Astrocyte (in vitro differentiated cells and primary cell): Measurements from ENCODE around the gene SREBF1. TPM values are rescaled to one million over a fixed set of nuclear protein-coding genes. Genes with fewer than 3 reads are reported as not detected.

Source experiments
- DNase-seq: peaks from one replicate; pipeline ENCODE4 v3.0.0-alpha.2; 2010; ENCODE audit warnings: low read depth
- FAIRE-seq: peaks from 2 replicates; lab custom pipeline; 2011; peaks lifted over from hg19 to GRCh38; lab: Jason Lieb, UNC
- H2AFZ ChIP-seq: 2 replicates; pipeline ENCODE4 v1.6.0; 2012; ENCODE audit warnings: low read depth, low read length, inconsistent platforms
- H3K27ac ChIP-seq: 2 replicates; pipeline ENCODE4 v1.5.1; 2011; ENCODE audit warnings: low read depth, low read length, inconsistent platforms
- H3K27me3 ChIP-seq: 2 replicates; pipeline ENCODE4 v1.6.0; 2011; ENCODE audit warnings: low read length, inconsistent platforms; ENCODE audit not compliant: insufficient read depth
- H3K36me3 ChIP-seq: 2 replicates; pipeline ENCODE4 v1.5.1; 2011; ENCODE audit warnings: low read length, inconsistent platforms; ENCODE audit not compliant: insufficient read depth
- H3K4me1 ChIP-seq: 2 replicates; pipeline ENCODE4 v1.5.1; 2011; ENCODE audit warnings: low read length, inconsistent platforms; ENCODE audit not compliant: insufficient read depth
- H3K4me2 ChIP-seq: 2 replicates; pipeline ENCODE4 v1.6.0; 2012; ENCODE audit warnings: low read length, inconsistent platforms
- H3K4me3 ChIP-seq: 2 replicates; pipeline ENCODE4 v1.5.1; 2011; ENCODE audit warnings: low read depth, mild to moderate bottlenecking, low read length, inconsistent platforms; ENCODE audit not compliant: insufficient read depth
- H3K79me2 ChIP-seq: 2 replicates; pipeline ENCODE4 v1.6.0; 2012; ENCODE audit warnings: mild to moderate bottlenecking, low read length, inconsistent platforms; ENCODE audit not compliant: insufficient read depth
- H3K9ac ChIP-seq: 2 replicates; pipeline ENCODE4 v1.6.0; 2012; ENCODE audit warnings: mild to moderate bottlenecking, low read length, inconsistent platforms
- H3K9me3 ChIP-seq: 2 replicates; pipeline ENCODE4 v1.5.1; 2012; ENCODE audit warnings: low read depth, mild to moderate bottlenecking, low read length, inconsistent platforms; ENCODE audit not compliant: insufficient read depth
- H4K20me1 ChIP-seq: 2 replicates; pipeline ENCODE4 v1.6.0; 2012; ENCODE audit warnings: low read length, inconsistent platforms; ENCODE audit not compliant: insufficient read depth
- H3K27ac Mint-ChIP-seq: one replicate; pipeline ENCODE4 v1.8.0; 2021; ENCODE audit warnings: mild to moderate bottlenecking, mixed read lengths; ENCODE audit not compliant: unreplicated experiment
- H3K27me3 Mint-ChIP-seq: one replicate; pipeline ENCODE4 v1.8.0; 2021; ENCODE audit warnings: low read depth, mixed read lengths; ENCODE audit not compliant: unreplicated experiment
- H3K36me3 Mint-ChIP-seq: one replicate; pipeline ENCODE4 v1.8.0; 2021; ENCODE audit warnings: low read depth, mixed read lengths; ENCODE audit not compliant: unreplicated experiment
- H3K4me1 Mint-ChIP-seq: one replicate; pipeline ENCODE4 v1.8.0; 2021; ENCODE audit warnings: low read depth, mixed read lengths; ENCODE audit not compliant: unreplicated experiment
- H3K4me3 Mint-ChIP-seq: one replicate; pipeline ENCODE4 v1.8.0; 2021; ENCODE audit warnings: mild to moderate bottlenecking, moderate library complexity, mixed read lengths; ENCODE audit not compliant: unreplicated experiment
- H3K9me3 Mint-ChIP-seq: one replicate; pipeline ENCODE4 v1.8.0; 2021; ENCODE audit warnings: mild to moderate bottlenecking, mixed read lengths; ENCODE audit not compliant: unreplicated experiment
- EZH2 ChIP-seq: IDR thresholded peaks from 2 replicates; pipeline ENCODE4 v1.6.1; 2012; ENCODE audit warnings: mild to moderate bottlenecking, low read length, inconsistent platforms; ENCODE audit not compliant: insufficient read depth
- total RNA-seq: library from RNA; stranded (reverse); gene quantifications from 2 replicates; pipeline ENCODE4 v1.2.1, GENCODE V29; 2021
- TF ChIP-seq, protein P1 (sequence below): IDR thresholded peaks from 2 replicates; pipeline ENCODE4 v1.5.1; 2011; ENCODE audit warnings: low read depth, mild to moderate bottlenecking, inconsistent platforms, low read length, moderate library complexity; ENCODE audit not compliant: insufficient read depth

The SREBF1 gene
- total RNA-seq, 1 donor from 2014 or later = 65.6 TPM

- no peak overlapping the region for H3K9ac ChIP-seq
- H4K20me1 ChIP-seq = no peaks in the 10 kb centered on the region
- H3K4me1 ChIP-seq = peaks cover 6% of the 10 kb centered on the region
- FAIRE-seq (no peak), DNase-seq (no peak)
- H3K27me3 Mint-ChIP-seq = no peaks in the 10 kb centered on the region
- H3K4me3 Mint-ChIP-seq = no peak overlapping the region
- H3K27me3 ChIP-seq = no peaks in the 10 kb centered on the region
- no peaks in the 10 kb centered on the region for H3K9me3 ChIP-seq
- H3K27ac Mint-ChIP-seq = no peak overlapping the region
- peaks cover 19% of the 10 kb centered on the region for H3K36me3 Mint-ChIP-seq
- no peaks in the 10 kb centered on the region for H3K9me3 Mint-ChIP-seq
- TF ChIP-seq, protein P1, sequence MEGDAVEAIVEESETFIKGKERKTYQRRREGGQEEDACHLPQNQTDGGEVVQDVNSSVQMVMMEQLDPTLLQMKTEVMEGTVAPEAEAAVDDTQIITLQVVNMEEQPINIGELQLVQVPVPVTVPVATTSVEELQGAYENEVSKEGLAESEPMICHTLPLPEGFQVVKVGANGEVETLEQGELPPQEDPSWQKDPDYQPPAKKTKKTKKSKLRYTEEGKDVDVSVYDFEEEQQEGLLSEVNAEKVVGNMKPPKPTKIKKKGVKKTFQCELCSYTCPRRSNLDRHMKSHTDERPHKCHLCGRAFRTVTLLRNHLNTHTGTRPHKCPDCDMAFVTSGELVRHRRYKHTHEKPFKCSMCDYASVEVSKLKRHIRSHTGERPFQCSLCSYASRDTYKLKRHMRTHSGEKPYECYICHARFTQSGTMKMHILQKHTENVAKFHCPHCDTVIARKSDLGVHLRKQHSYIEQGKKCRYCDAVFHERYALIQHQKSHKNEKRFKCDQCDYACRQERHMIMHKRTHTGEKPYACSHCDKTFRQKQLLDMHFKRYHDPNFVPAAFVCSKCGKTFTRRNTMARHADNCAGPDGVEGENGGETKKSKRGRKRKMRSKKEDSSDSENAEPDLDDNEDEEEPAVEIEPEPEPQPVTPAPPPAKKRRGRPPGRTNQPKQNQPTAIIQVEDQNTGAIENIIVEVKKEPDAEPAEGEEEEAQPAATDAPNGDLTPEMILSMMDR = no peak
- TF ChIP-seq EZH2 = no peak
- H3K4me3 ChIP-seq = no peak overlapping the region
- H2AFZ ChIP-seq = no peak overlapping the region
- no peak overlapping the region for H3K27ac ChIP-seq
- H3K4me1 Mint-ChIP-seq = peaks cover 10% of the 10 kb centered on the region
- H3K4me2 ChIP-seq = no peak overlapping the region
- H3K36me3 ChIP-seq = no peaks in the 10 kb centered on the region
- no peaks in the 10 kb centered on the region for H3K79me2 ChIP-seq
Measured at GRCh38 chr17:17852930-17853329, 16.1 kb upstream of the SREBF1 start.

- TF ChIP-seq, protein P1 = no peak
- no peak for TF ChIP-seq EZH2
- H3K9ac ChIP-seq = no peak overlapping the region
- Mint-ChIP-seq H3K9me3 (no peaks in the 10 kb centered on the region), H3K4me1 (peaks cover 10% of the 10 kb centered on the region), H3K27ac (no peak overlapping the region), H3K4me3 (no peak overlapping the region), H3K36me3 (peaks cover 13% of the 10 kb centered on the region), H3K27me3 (no peaks in the 10 kb centered on the region)
- no peak overlapping the region for H3K4me2 ChIP-seq
- no peak overlapping the region for H2AFZ ChIP-seq
- no peaks in the 10 kb centered on the region for H3K27me3 ChIP-seq
- H3K27ac ChIP-seq = no peak overlapping the region
- H4K20me1 ChIP-seq = no peaks in the 10 kb centered on the region
- H3K36me3 ChIP-seq = no peaks in the 10 kb centered on the region
- no peaks in the 10 kb centered on the region for H3K79me2 ChIP-seq
- FAIRE-seq = no peak
- no peaks in the 10 kb centered on the region for H3K9me3 ChIP-seq
- no peak overlapping the region for H3K4me3 ChIP-seq
- DNase-seq = no peak
- H3K4me1 ChIP-seq = peaks cover 6% of the 10 kb centered on the region
Measured at GRCh38 chr17:17851103-17852002, 14.6 kb upstream of the SREBF1 start.
